Medulla oblongata (tissue), 1 donor: ENCODE data around the gene PLAC8.
"Not testable (repeated sequence)": the region's sequence is repeated elsewhere in the genome, so short reads cannot be mapped to it uniquely, and the experiment has no call there.

Experiments
- DNase-seq: peaks from one replicate; pipeline ENCODE4 v3.0.0-alpha.2; 2015; ENCODE audit errors: extremely low spot score

Gene PLAC8

DNA sequence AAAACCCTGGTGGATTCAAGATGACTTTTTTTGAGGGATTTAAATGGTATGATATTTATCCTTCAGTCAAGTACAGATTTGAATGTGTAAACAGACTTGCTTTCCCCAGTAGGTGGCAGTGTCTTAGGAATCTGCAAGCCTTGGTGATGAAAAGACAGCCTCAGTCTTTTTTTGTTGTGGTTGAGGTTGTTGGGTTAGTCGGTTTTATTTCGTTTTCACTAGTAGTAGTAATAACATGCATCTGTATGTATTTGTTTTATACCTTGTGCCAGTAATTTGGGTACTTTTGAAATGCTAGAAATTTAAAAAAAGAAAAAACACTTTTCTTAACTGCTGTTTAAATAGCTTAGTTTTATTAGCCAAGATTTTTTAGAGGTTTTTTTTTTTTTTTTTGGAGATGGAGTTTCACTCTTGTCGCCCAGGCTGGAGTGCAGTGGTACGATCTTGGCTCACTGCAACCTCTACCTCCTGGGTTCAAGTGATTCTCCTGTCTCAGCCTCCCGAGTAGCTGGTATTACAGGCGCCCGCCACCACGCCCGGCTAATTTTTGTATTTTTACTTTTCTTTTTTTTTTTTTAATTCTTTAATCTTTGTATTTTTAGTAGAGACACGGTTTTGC, 40.3 kb downstream of the PLAC8 start:
- DNase-seq = peak; percentile 84

- no peak for DNase-seq
These were observed 43.4 kb downstream of the PLAC8 start for GRCh38 chr4:83071116-83071515.

DNA sequence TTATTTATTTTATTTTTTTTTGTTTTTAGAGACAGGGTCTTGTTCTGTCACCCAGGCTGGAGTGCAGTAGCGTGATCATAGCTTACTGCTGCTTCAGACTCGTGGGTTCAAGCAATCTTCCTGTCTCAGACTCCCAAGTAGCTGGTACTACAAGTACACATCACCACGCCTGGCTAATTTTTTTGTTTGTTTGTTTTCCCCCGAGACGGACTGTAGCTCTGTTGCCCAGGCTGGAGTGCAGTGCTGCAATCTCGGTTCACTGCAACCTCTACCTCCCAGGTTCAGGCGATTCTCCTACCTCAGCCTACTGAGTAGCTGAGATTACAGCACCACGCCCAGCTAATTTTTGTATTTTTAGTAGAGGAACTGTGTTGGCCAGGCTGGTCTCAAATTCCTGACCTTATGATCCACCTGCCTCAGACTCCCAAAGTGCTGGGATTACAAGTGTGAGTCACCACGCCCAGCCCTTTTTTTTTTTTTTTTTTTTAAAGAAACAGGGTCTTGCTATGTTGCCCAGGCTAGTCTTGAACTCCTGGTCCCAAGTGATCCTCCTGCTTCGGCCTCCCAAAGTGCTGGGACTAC, 47.4 kb downstream of the PLAC8 start:
- DNase-seq = no peak

DNA sequence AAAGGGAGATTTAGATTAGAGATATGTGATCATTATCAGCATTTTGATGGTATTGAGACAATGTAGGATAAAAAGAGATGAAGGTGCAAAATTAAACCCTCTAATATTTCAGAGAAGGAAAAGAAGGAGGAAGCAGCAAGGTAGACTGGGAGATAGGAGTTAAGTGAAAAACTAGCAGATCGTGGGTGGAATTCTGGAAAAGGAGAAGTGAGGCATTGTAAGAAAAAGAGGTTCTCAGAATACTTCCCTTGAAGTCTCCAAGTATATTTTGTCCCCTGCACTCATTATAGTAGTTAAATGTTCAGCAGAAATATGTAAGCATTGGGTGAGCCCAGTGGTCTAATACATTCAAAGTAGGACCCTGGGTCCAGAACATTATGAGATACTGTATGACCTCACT, 49.3 kb downstream of the PLAC8 start:
- no peak for DNase-seq

GRCh38 chr4:83062739-83063138, 51.8 kb downstream of the PLAC8 start:
- DNase-seq = no peak

- no peak for DNase-seq
These were observed 59.6 kb downstream of the PLAC8 start for GRCh38 chr4:83054928-83055327.

DNA sequence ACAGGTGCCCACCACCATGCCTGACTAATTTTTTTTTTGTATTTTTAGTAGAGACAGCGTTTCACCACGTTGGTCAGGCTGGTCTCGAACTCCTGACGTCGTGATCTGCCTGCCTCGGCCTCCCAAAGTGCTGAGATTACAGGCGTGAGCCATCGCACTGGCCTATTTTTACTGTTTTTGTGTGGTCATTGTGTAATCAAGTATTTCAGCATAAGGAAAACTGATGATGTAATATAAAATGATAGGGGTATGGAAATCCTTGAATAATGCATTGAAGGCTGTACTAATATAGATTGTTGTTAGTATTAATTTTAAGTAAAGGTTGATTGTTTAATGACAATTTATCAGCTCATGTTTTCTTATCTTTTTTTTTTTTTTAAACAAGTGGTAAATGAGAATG, 65.7 kb downstream of the PLAC8 start:
- not testable (repeated sequence) for DNase-seq

DNA sequence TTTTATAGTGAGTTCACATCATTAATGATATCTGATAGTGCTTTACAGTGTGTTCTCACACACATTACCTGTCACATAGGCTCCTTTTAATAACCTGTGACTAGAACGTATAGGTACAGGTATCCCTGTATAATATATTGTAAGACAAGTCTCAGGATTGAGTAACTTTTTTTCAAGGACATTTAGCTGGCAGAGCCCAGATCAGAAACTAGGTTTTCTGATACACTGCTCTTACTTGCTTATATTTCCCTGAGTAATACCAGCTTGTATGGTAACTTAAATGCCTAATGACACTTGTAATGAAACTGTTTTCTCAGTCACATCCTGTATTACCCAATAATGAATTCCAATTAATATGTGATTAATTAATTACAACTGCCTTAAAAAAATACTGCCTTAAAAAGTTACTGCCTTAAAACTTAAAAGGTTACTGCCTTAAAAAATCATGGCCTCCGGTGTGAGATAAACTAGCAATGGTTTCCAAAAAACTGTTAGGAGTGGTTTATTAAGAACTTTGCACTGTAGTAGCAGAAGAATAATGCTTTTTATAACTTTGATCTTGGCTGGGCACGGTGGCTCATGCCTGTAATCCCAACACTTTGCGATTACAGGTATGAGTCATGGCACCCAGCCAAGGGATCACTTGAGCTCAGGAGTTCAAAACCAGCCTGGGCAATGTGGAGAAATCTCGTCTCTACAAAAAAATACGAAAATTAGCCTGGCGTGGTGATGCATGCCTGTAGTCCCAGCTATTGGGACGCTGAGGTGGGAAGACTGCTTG, 67.6 kb downstream of the PLAC8 start:
- no peak for DNase-seq

- DNase-seq = no peak
These were observed 70.6 kb downstream of the PLAC8 start for GRCh38 chr4:83043801-83044407.

DNA sequence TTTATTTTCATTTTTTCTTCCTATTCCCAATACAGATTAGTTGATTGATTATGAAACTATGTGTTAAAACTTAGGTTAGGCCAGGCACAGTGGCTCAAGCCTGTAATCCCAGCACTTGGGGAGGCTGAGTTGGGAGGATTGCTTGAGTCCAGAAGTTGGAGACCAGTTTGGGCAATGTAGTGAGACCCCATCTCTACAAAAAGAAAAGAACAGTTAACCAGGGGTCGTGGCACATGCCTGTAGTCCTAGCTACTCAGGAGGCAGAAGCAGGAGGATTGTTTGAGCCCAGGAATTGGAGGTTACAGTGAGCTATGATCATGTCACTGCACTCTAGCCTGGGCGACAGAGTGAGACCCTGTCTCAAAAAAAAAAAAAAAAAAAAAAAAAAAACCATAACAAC, 71.4 kb downstream of the PLAC8 start:
- DNase-seq = not testable (repeated sequence)

GRCh38 chr4:83040269-83040668, 74.3 kb downstream of the PLAC8 start:
- DNase-seq = no peak
